Panc1 (cell line): Measurements from ENCODE around the gene HIGD2B.
"Not testable (repeated sequence)": the region's sequence is repeated elsewhere in the genome, so short reads cannot be mapped to it uniquely, and the experiment has no call there.

ENCODE experiments used
- TF ChIP-seq, protein P1 (sequence below): fragments of 450-650 bp; IDR thresholded peaks from 2 replicates; pipeline ENCODE4 v1.5.1; 2017; ENCODE audit warnings: mild to moderate bottlenecking
- TF ChIP-seq, protein P2 (sequence below), 2 experiments: IDR thresholded peaks; 2 replicates each; pipeline ENCODE4 v1.6.1; 2011 to 2012; ENCODE audit warnings: low read depth in 2 of 2, control low read depth in 1 of 2, low read length in 1 of 2, mild to moderate bottlenecking in 1 of 2, moderate library complexity in 1 of 2; ENCODE audit not compliant: insufficient read depth in 1 of 2

DNA sequence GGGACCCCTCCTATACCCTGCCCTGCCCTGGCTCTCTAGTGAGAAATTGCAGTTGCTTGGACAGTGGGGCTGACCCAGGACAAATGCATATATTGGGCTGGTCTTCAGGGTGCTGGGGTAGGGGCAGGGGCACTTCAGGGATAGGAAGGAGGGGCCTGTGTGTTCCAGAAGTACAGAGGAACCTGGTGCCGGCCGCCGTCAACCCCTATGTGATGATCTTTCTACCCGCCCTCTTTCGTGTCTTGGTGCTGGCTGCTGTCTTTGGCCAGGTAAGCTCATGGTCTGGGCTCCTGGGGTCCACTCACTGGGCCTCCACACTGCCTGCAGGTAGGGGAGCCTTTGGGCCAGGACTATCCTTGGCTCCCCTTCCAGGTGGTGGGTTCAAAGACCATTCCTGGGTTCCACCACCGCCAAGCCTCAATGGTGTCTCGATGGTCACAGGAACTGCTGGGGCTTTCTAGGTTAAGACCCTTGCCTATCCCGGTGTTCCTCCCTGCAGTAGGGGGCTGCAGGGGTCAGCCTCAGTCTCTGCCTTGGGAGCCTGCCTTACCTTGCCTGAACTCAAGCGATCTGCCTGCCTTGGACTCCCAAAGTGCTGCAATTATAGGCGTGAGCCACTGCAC, 37.2 kb downstream of the HIGD2B start:
- TF ChIP-seq, protein P1, sequence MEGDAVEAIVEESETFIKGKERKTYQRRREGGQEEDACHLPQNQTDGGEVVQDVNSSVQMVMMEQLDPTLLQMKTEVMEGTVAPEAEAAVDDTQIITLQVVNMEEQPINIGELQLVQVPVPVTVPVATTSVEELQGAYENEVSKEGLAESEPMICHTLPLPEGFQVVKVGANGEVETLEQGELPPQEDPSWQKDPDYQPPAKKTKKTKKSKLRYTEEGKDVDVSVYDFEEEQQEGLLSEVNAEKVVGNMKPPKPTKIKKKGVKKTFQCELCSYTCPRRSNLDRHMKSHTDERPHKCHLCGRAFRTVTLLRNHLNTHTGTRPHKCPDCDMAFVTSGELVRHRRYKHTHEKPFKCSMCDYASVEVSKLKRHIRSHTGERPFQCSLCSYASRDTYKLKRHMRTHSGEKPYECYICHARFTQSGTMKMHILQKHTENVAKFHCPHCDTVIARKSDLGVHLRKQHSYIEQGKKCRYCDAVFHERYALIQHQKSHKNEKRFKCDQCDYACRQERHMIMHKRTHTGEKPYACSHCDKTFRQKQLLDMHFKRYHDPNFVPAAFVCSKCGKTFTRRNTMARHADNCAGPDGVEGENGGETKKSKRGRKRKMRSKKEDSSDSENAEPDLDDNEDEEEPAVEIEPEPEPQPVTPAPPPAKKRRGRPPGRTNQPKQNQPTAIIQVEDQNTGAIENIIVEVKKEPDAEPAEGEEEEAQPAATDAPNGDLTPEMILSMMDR, result not testable (repeated sequence)
- TF ChIP-seq, protein P2, sequence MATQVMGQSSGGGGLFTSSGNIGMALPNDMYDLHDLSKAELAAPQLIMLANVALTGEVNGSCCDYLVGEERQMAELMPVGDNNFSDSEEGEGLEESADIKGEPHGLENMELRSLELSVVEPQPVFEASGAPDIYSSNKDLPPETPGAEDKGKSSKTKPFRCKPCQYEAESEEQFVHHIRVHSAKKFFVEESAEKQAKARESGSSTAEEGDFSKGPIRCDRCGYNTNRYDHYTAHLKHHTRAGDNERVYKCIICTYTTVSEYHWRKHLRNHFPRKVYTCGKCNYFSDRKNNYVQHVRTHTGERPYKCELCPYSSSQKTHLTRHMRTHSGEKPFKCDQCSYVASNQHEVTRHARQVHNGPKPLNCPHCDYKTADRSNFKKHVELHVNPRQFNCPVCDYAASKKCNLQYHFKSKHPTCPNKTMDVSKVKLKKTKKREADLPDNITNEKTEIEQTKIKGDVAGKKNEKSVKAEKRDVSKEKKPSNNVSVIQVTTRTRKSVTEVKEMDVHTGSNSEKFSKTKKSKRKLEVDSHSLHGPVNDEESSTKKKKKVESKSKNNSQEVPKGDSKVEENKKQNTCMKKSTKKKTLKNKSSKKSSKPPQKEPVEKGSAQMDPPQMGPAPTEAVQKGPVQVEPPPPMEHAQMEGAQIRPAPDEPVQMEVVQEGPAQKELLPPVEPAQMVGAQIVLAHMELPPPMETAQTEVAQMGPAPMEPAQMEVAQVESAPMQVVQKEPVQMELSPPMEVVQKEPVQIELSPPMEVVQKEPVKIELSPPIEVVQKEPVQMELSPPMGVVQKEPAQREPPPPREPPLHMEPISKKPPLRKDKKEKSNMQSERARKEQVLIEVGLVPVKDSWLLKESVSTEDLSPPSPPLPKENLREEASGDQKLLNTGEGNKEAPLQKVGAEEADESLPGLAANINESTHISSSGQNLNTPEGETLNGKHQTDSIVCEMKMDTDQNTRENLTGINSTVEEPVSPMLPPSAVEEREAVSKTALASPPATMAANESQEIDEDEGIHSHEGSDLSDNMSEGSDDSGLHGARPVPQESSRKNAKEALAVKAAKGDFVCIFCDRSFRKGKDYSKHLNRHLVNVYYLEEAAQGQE (IDR thresholded peaks at IDR 0.05; ENCODE audit: insufficient read depth in 1 of 2, low read depth in 2 of 2, low read length in 1 of 2), result not testable (repeated sequence)
